ENCODE measurements around the gene TGFBI.

- no peak for TF ChIP-seq CTCF (IDR thresholded peaks at IDR 0.05)
- TF ChIP-seq POLR2A (IDR thresholded peaks at IDR 0.05) = no peak
Observed at GRCh38 chr5:136033234-136033633, 4.4 kb downstream of the TGFBI start.

All from esophagus squamous epithelium (tissue), 4 donors.